Measurements from ENCODE around the gene ARL5A. TPM values are rescaled to one million over a fixed set of nuclear protein-coding genes. Genes with fewer than 3 reads are reported as not detected.
A peak's percentile ranks its signal among the peaks of the same experiment; 100 is the strongest.

ARL5A gene
- total and polyA plus RNA-seq, 9 of the 15 experiments (the other 6 are each of a cell fraction or from before 2014, with no cell fraction given): 16.3 to 117 (median 88.4) TPM

DNA sequence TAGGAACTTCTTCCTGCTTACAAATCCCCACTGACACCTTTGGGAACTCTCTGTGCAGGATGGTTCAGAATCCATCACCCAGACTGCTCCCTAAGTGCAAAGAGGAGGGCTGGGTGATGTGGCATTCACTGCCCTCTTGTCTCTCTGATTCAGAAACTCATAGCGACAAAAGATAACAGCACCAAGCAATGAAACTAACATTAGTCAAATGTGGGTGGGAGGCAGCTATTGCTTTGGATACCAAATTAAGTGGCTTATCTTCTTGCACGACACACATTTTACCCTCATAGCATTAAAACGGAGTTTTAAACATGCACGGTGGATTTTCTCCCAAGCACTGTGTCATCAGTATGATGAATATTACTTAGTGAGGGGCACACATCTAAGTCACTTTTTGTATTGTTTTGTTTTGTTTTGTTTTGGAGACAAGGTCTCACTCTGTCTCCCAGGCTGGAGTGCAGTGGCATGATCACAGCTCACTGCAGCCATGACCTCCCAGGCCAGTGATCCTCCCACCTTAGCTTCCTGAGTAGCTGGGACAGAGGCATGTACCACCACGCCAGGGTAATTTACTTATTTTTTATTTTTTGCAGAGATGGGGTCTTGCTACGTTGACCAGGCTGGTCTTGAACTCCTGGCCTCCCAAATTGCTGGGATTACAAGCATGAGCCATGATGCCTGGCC, 53.0 kb downstream of the ARL5A start (continued):
- 0 out of 2 replicates have a peak, but pooled peaks have one; percentile 57 for TF ChIP-seq RHOXF2B (CRISPR knock-in tag; conservative IDR thresholded peaks at IDR 0.05)
- no peak for TF ChIP-seq ZBTB11 (CRISPR knock-in tag; IDR thresholded peaks at IDR 0.05)
- TF ChIP-seq HDAC6 (IDR thresholded peaks at IDR 0.05; ENCODE audit: low read depth, low read length): no peak
- no peak for TF ChIP-seq ZBTB8A (IDR thresholded peaks at IDR 0.05; ENCODE audit: partially characterized antibody)
- no peak for TF ChIP-seq ZNF347 (CRISPR knock-in tag; IDR thresholded peaks at IDR 0.05; ENCODE audit: low read depth)
- TF ChIP-seq E2F3 (CRISPR knock-in tag; IDR thresholded peaks at IDR 0.05): no peak
- TF ChIP-seq TCF3 (CRISPR knock-in tag; IDR thresholded peaks at IDR 0.05): peak; percentile 68
- TF ChIP-seq MCM3 (IDR thresholded peaks at IDR 0.05): no peak
- TF ChIP-seq, protein P1, sequence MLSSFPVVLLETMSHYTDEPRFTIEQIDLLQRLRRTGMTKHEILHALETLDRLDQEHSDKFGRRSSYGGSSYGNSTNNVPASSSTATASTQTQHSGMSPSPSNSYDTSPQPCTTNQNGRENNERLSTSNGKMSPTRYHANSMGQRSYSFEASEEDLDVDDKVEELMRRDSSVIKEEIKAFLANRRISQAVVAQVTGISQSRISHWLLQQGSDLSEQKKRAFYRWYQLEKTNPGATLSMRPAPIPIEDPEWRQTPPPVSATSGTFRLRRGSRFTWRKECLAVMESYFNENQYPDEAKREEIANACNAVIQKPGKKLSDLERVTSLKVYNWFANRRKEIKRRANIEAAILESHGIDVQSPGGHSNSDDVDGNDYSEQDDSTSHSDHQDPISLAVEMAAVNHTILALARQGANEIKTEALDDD (IDR thresholded peaks at IDR 0.05): 0 out of 2 replicates have a peak, but pooled peaks have one; percentile 27
- no peak for TF ChIP-seq ZKSCAN3 (CRISPR knock-in tag; IDR thresholded peaks at IDR 0.05)
- no peak for TF ChIP-seq PCBP1 (IDR thresholded peaks at IDR 0.05; ENCODE audit: low read depth, low read length, poor library complexity, severe bottlenecking)
- no peak for TF ChIP-seq SFPQ (IDR thresholded peaks at IDR 0.05; ENCODE audit: low read depth, low read length)
- TF ChIP-seq STAT6 (CRISPR knock-in tag; IDR thresholded peaks at IDR 0.05): no peak
- no peak for TF ChIP-seq GTF3C2 (IDR thresholded peaks at IDR 0.05; ENCODE audit: borderline replicate concordance, extremely low read depth, insufficient read length)

Data from K562 (cell line).